ENCODE results near the gene SCCPDH. TPM values are rescaled to one million over a fixed set of nuclear protein-coding genes. Genes with fewer than 3 reads are reported as not detected.
"Not testable (repeated sequence)": the region's sequence is repeated elsewhere in the genome, so short reads cannot be mapped to it uniquely, and the experiment has no call there.

SCCPDH gene
- total and polyA plus RNA-seq, 2 donors (not counting 3 experiments of a cell fraction or from before 2014, with no cell fraction given): 24.4 to 37.5 TPM

DNA sequence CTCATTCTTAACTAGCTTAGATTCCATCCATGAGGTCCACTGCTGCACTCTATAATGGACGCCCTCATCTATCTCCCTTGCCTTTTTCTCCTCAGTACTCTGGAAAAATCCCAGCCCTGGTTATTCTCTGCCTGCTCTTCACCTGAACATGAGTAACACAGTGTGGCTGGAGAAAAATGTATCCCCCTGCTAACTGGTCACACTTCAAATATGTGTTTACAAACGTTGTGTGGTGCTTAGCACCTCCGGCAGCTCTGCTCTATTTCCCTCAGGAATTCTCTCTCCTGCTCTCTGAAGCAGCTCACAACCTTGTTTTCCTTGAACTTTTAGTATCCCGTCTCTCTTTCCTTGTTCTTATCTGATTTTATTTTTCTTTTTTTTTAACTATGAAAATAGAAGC lies 4.1 kb downstream of the SCCPDH start:
- no peak for DNase-seq (ENCODE audit: low read depth, low spot score)
- no peak overlapping the region for H2AFZ ChIP-seq (ENCODE audit: low read depth, low read length)
- H3K9me1 ChIP-seq (replicated peaks; ENCODE audit: control insufficient read depth, extremely low read depth, insufficient read depth, low read length): no peaks in the 10 kb centered on the region
- H3K4me2 ChIP-seq (ENCODE audit: insufficient read depth, low read length): no peak overlapping the region
- POLR2A ChIA-PET: no interaction called here
- H3K4me3 ChIP-seq (replicated peaks in 1 of 3; ENCODE audit: insufficient read depth in 1 of 3, low read depth in 1 of 3, low read length in 3 of 3): no peak overlapping the region
- BruUV-seq (replicated peaks): no TSS peak
- H3K27me3 ChIP-seq (ENCODE audit: control insufficient read depth in 2 of 2, insufficient read depth in 2 of 2, low read length in 2 of 2): no peaks in the 10 kb centered on the region
- CTCF ChIA-PET: no interaction called here
- no peak overlapping the region for H3K27ac ChIP-seq (ENCODE audit: insufficient read depth, low read depth, low read length)
- peaks cover 17% of the 10 kb centered on the region for H3K79me2 ChIP-seq (ENCODE audit: control insufficient read depth, insufficient read depth, low read length)
- no peaks in the 10 kb centered on the region for H4K20me1 ChIP-seq (replicated peaks; ENCODE audit: control insufficient read depth, extremely low read depth, insufficient read depth, low read length)
- H3K9me3 ChIP-seq (replicated peaks; ENCODE audit: control insufficient read depth, insufficient read depth, low read length): no peaks in the 10 kb centered on the region
- intact Hi-C loops (cut with micrococcal nuclease): no loop called here
- H3K9ac ChIP-seq (replicated peaks; ENCODE audit: extremely low read depth, insufficient read depth, low read length): no peak overlapping the region
- peaks cover 0 to 20% of the 10 kb centered on the region in 2 experiments for H3K36me3 ChIP-seq (ENCODE audit: control insufficient read depth in 2 of 2, extremely low read depth in 1 of 2, insufficient read depth in 2 of 2, low read length in 2 of 2)
- no peak for FAIRE-seq
- dilution Hi-C loops (cut with MboI; ENCODE audit: extremely low pct_ligation_motif_present, low sequenced_read_pairs): no loop called here
- peaks cover 8% of the 10 kb centered on the region for H3K4me1 ChIP-seq (ENCODE audit: control insufficient read depth, extremely low read depth, insufficient read depth, low read length)
- no peak for TF ChIP-seq FOS (IDR thresholded peaks at IDR 0.05; ENCODE audit: borderline replicate concordance, insufficient read depth, low read length)
- TF ChIP-seq EZH2 (IDR thresholded peaks at IDR 0.05; ENCODE audit: borderline replicate concordance, low read depth, low read length, severe bottlenecking): no peak
- TF ChIP-seq JUN (IDR thresholded peaks at IDR 0.05; ENCODE audit: borderline replicate concordance, insufficient read depth, insufficient read length, low read depth): no peak
- TF ChIP-seq, protein P1, sequence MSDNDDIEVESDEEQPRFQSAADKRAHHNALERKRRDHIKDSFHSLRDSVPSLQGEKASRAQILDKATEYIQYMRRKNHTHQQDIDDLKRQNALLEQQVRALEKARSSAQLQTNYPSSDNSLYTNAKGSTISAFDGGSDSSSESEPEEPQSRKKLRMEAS (IDR thresholded peaks at IDR 0.05; ENCODE audit: insufficient read depth, insufficient read length): no peak

GRCh38 chr1:246729040-246729439 lies 4.8 kb downstream of the SCCPDH start:
- FAIRE-seq; H3K9me3 ChIP-seq (replicated peaks; ENCODE audit: control insufficient read depth, insufficient read depth, low read length); H3K4me2 ChIP-seq (ENCODE audit: insufficient read depth, low read length); POLR2A ChIA-PET; H3K9ac ChIP-seq (replicated peaks; ENCODE audit: extremely low read depth, insufficient read depth, low read length); H3K9me1 ChIP-seq (replicated peaks; ENCODE audit: control insufficient read depth, extremely low read depth, insufficient read depth, low read length); H4K20me1 ChIP-seq (replicated peaks; ENCODE audit: control insufficient read depth, extremely low read depth, insufficient read depth, low read length); CTCF ChIA-PET; H3K27me3 ChIP-seq (ENCODE audit: control insufficient read depth in 2 of 2, insufficient read depth in 2 of 2, low read length in 2 of 2); BruUV-seq (replicated peaks); H3K4me3 ChIP-seq (replicated peaks in 1 of 3; ENCODE audit: insufficient read depth in 1 of 3, low read depth in 1 of 3, low read length in 3 of 3); H2AFZ ChIP-seq (ENCODE audit: low read depth, low read length); dilution Hi-C loops (cut with MboI; ENCODE audit: extremely low pct_ligation_motif_present, low sequenced_read_pairs); DNase-seq (ENCODE audit: low read depth, low spot score); intact Hi-C loops (cut with micrococcal nuclease); H3K27ac ChIP-seq (ENCODE audit: insufficient read depth, low read depth, low read length): not testable (repeated sequence)
- peaks cover 0 to 20% of the 10 kb centered on the region in 2 experiments for H3K36me3 ChIP-seq (ENCODE audit: control insufficient read depth in 2 of 2, extremely low read depth in 1 of 2, insufficient read depth in 2 of 2, low read length in 2 of 2)
- peaks cover 17% of the 10 kb centered on the region for H3K79me2 ChIP-seq (ENCODE audit: control insufficient read depth, insufficient read depth, low read length)
- H3K4me1 ChIP-seq (ENCODE audit: control insufficient read depth, extremely low read depth, insufficient read depth, low read length): peaks cover 16% of the 10 kb centered on the region
